GM21367 (cell line): ENCODE data around the gene TMEM125.

Source experiments
- ATAC-seq: cut with Tn5 transposase; IDR thresholded peaks from one replicate; pipeline ENCODE4 v1.9.1; 2021; ENCODE audit not compliant: unreplicated experiment

TMEM125 gene

GRCh38 chr1:43307458-43308158 is 37.8 kb downstream of the TMEM125 start:
- ATAC-seq = no peak

GRCh38 chr1:43308635-43309404 is 39.0 kb downstream of the TMEM125 start:
- no peak for ATAC-seq

- ATAC-seq = no peak
Measured at GRCh38 chr1:43309405-43310025, 39.7 kb downstream of the TMEM125 start.

- ATAC-seq = no peak
Measured at GRCh38 chr1:43311521-43311920, 41.7 kb downstream of the TMEM125 start.

- no peak for ATAC-seq
Measured at GRCh38 chr1:43312212-43312623, 42.4 kb downstream of the TMEM125 start.

GRCh38 chr1:43312663-43313515 is 43.1 kb downstream of the TMEM125 start:
- no peak for ATAC-seq

GRCh38 chr1:43313771-43314170 is 44.0 kb downstream of the TMEM125 start:
- ATAC-seq = no peak

GRCh38 chr1:43314233-43314632 is 44.5 kb downstream of the TMEM125 start:
- no peak for ATAC-seq

GRCh38 chr1:43315481-43315880 is 45.7 kb downstream of the TMEM125 start:
- no peak for ATAC-seq

- no peak for ATAC-seq
Measured at GRCh38 chr1:43315963-43316737, 46.4 kb downstream of the TMEM125 start.

GRCh38 chr1:43316738-43317520 is 47.1 kb downstream of the TMEM125 start:
- no peak for ATAC-seq

GRCh38 chr1:43317817-43318471 is 48.2 kb downstream of the TMEM125 start:
- ATAC-seq = no peak

- no peak for ATAC-seq
Measured at GRCh38 chr1:43318831-43319230, 49.0 kb downstream of the TMEM125 start.

- ATAC-seq = no peak
Measured at GRCh38 chr1:43319288-43319687, 49.5 kb downstream of the TMEM125 start.

- no peak for ATAC-seq
Measured at GRCh38 chr1:43319766-43320165, 50.0 kb downstream of the TMEM125 start.

- ATAC-seq = no peak
Measured at GRCh38 chr1:43321331-43321891, 51.6 kb downstream of the TMEM125 start.

GRCh38 chr1:43322506-43322905 is 52.7 kb downstream of the TMEM125 start:
- no peak for ATAC-seq
